Activated naive CD8-positive, alpha-beta T cell treated with anti-CD3 and anti-CD28 coated beads, Interleukin-2, amount 10 ng/mL, durations not matched to agents 7 days and 5 days (primary cell): ENCODE results near the gene JAZF1. TPM values are rescaled to one million over a fixed set of nuclear protein-coding genes. Genes with fewer than 3 reads are reported as not detected.

Experiments
- ATAC-seq: fragments of 150-1000 bp; cut with Tn5 transposase; one replicate; pipeline ENCODE4 v1.10.0; 2021; ENCODE audit warnings: low read depth, moderate library complexity
- POLR2A ChIA-PET: fragments of 350-600 bp; sonication (Branson Sonifier 250); formaldehyde crosslinking; loops from one replicate; lab custom pipeline; 2021; ENCODE audit warnings: antibody characterized with exemption; lab: Charles Lee
- DNase-seq: peaks from one replicate; pipeline ENCODE4 v3.0.0; 2021
- H3K27ac Mint-ChIP-seq: one replicate; pipeline ENCODE4 v1.8.0; 2022; ENCODE audit warnings: mild to moderate bottlenecking, mixed read lengths
- H3K27me3 Mint-ChIP-seq: one replicate; pipeline ENCODE4 v1.8.0; 2022; ENCODE audit warnings: mild to moderate bottlenecking, moderate library complexity, mixed read lengths
- H3K36me3 Mint-ChIP-seq: one replicate; pipeline ENCODE4 v1.8.0; 2021; ENCODE audit warnings: mild to moderate bottlenecking, mixed read lengths
- H3K4me1 Mint-ChIP-seq: one replicate; pipeline ENCODE4 v1.8.0; 2021; ENCODE audit warnings: mixed read lengths
- H3K4me3 Mint-ChIP-seq: one replicate; pipeline ENCODE4 v1.8.0; 2022; ENCODE audit warnings: mild to moderate bottlenecking, moderate library complexity, mixed read lengths
- H3K9me3 Mint-ChIP-seq: one replicate; pipeline ENCODE4 v1.8.0; 2021; ENCODE audit warnings: mixed read lengths
- total RNA-seq, 2 experiments: library from RNA; stranded (reverse); gene quantifications; one replicate each; pipeline ENCODE4 v1.2.3, GENCODE V29; 2021

Gene JAZF1
- total RNA-seq, 2 experiments from 2014 or later, result 4.4 to 4.7 TPM

DNA sequence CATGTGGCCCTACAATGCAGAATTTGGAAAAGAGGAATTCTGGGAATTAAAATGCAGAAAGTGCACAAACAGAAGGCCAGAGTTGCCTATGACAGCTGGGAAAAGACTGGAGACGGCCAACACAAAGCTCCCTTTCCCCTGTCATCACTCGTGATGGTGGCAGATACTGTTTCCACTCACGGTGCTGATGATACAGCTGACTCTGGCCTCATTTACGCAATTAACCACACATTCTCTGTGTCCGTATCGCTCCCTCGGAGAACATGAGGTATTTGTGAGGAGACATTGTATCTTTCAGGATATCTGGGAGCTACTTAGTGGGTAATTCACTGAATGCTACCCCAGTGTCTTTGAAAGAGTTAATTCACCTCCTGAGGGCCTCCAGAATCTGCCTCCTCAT is 267.8 kb downstream of the JAZF1 start:
- POLR2A ChIA-PET, result no interaction called here
- Mint-ChIP-seq H3K4me3 (no peak overlapping the region), H3K36me3 (no peaks in the 10 kb centered on the region), H3K4me1 (no peaks in the 10 kb centered on the region), H3K27me3 (peaks cover 2% of the 10 kb centered on the region), H3K27ac (no peak overlapping the region), H3K9me3 (no peaks in the 10 kb centered on the region)
- DNase-seq (no peak), ATAC-seq (no peak)

DNA sequence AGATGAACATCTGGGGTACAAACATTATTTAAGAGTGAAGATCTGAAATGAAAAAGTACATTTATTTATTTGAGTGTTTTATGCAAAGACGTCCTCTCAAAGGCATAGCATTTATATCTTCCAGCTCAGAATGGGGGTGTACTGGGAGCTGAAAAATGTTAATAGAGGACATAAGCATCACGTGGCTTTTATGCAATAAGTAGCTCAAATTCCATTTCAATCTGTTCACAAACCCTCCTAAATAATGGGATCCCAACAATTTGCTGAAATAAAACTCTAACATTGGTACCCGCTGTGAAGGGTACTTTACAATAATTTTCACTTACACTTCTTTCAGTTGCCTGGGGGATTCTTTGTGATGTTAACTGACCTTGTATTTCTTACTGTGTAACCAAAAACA is 268.7 kb downstream of the JAZF1 start:
- H3K4me3 Mint-ChIP-seq, result no peak overlapping the region
- no peak overlapping the region for H3K27ac Mint-ChIP-seq
- no peak for DNase-seq
- no peak for ATAC-seq
- peaks cover 2% of the 10 kb centered on the region for H3K27me3 Mint-ChIP-seq
- POLR2A ChIA-PET, result no interaction called here
- H3K9me3 Mint-ChIP-seq, result no peaks in the 10 kb centered on the region
- H3K36me3 Mint-ChIP-seq, result no peaks in the 10 kb centered on the region
- no peaks in the 10 kb centered on the region for H3K4me1 Mint-ChIP-seq

DNA sequence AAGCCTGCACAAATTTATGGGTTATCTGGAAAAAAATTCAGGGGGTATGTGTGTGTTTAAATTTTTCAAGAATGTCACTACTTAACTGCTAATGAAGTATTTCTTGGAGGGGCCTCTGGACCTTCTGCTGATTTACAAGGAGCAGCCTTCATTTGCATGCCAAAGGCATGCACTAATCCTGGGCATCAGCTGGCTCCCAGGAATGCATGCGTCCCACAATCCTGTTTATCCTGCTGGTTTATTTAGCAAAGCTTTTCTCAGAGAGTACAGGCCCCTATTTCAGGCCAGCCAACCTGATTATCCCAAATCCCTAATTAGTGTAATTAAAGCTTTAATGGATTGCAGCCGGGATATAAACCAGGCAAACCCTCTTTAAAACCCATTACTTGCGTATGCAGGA is 270.3 kb downstream of the JAZF1 start:
- H3K9me3 Mint-ChIP-seq, result no peaks in the 10 kb centered on the region
- POLR2A ChIA-PET, result no interaction called here
- DNase-seq, result no peak
- no peak for ATAC-seq
- no peak overlapping the region for H3K27ac Mint-ChIP-seq
- H3K4me3 Mint-ChIP-seq, result no peak overlapping the region
- H3K36me3 Mint-ChIP-seq, result no peaks in the 10 kb centered on the region
- peaks cover 5% of the 10 kb centered on the region for H3K27me3 Mint-ChIP-seq
- H3K4me1 Mint-ChIP-seq, result no peaks in the 10 kb centered on the region

DNA sequence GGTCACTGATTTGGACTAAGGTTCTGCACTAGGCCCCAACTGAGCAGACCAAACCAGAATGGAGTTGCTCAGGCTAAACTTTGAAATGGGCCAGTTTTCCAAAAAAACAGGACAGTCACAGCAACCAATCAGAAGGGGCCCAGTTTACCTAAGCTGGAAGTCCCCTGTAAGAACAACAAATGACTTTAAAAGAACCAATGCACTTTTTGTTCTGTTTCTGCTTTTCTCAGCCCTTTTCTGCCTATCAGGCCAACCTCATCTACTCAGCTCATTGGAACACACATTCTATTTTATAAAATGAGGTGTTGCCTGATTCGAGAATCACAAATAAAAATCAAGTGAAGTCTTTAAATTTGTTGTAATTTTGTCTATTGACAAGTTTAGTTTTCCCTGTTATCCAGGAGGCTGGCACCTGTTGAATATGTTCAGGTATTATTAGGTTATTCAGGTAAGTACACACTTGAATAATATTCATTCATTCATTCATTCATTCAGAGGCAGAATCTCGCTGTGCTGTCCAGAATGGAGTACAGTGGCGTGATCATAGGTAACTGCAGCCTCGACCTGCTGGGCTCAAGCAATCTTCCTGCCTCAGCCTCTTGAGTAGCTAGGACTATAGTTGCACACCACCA is 271.9 kb downstream of the JAZF1 start:
- Mint-ChIP-seq H3K36me3 (no peaks in the 10 kb centered on the region), H3K9me3 (no peaks in the 10 kb centered on the region), H3K4me1 (no peaks in the 10 kb centered on the region), H3K27ac (no peak overlapping the region), H3K4me3 (no peak overlapping the region), H3K27me3 (peaks cover 5% of the 10 kb centered on the region)
- no peak for DNase-seq
- ATAC-seq, result no peak
- POLR2A ChIA-PET, result interaction anchor here (0.5 kb wide), 1 partner anchor 699 kb away, joined by 3 read pairs; no protein-coding TSS in a partner anchor

DNA sequence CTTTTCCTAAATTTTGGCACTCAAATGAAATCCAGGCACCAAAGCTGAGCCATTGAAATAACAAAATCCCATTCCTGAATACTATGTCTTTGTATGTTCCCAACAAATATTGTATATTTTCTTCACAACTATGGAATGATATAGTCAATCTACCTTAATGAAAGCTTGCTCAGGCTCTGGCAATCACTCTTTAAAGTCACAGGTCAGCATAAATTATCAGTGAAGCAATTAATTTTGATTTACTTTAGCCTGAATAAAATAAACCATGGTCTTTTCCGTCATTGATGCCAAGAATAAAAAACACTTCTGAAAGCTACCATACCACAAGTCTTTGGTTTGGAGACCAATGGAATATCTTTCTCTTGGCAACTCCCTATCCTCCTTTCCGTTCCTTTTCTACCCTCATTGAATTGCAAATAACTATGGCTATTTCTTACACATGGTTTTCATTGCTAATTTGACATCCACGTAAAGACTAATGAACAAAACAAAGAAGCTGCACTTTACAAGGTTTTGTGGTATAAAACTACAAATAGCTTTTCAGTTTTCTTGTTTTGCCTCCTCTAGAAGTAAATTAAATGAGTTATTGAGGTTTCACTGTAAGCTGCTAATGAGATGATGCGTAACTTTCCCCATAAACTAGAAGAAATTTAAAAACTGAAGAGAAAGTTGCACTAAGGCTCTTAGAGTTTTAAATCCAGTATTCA is 274.1 kb downstream of the JAZF1 start:
- Mint-ChIP-seq H3K9me3 (no peaks in the 10 kb centered on the region), H3K4me1 (peaks cover 4% of the 10 kb centered on the region), H3K36me3 (no peaks in the 10 kb centered on the region), H3K27me3 (peaks cover 6% of the 10 kb centered on the region), H3K27ac (no peak overlapping the region), H3K4me3 (no peak overlapping the region)
- no peak for DNase-seq
- ATAC-seq, result no peak
- POLR2A ChIA-PET, result no interaction called here

DNA sequence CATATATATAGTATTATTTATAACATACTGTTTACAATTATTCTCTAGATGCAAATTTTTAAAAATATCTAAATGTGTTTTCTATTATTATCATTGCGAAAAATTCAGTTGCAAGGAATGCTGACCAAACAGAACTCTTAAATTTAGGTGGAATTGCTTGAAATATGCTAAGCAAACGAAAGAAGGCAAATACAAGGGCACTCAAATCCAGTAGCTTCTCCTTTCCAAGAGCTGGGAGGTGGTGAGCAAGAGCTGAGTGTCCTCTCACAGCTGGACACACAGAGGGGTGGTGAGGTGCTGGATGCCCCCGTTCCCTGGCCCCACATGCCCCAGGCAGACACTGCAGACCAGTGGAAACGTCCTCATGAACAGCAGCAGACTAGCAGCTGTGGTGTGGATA is 274.6 kb downstream of the JAZF1 start:
- Mint-ChIP-seq H3K4me1 (peaks cover 8% of the 10 kb centered on the region), H3K4me3 (no peak overlapping the region), H3K9me3 (no peaks in the 10 kb centered on the region), H3K27me3 (peaks cover 6% of the 10 kb centered on the region), H3K36me3 (no peaks in the 10 kb centered on the region), H3K27ac (no peak overlapping the region)
- no peak for ATAC-seq
- no peak for DNase-seq
- POLR2A ChIA-PET, result no interaction called here

DNA sequence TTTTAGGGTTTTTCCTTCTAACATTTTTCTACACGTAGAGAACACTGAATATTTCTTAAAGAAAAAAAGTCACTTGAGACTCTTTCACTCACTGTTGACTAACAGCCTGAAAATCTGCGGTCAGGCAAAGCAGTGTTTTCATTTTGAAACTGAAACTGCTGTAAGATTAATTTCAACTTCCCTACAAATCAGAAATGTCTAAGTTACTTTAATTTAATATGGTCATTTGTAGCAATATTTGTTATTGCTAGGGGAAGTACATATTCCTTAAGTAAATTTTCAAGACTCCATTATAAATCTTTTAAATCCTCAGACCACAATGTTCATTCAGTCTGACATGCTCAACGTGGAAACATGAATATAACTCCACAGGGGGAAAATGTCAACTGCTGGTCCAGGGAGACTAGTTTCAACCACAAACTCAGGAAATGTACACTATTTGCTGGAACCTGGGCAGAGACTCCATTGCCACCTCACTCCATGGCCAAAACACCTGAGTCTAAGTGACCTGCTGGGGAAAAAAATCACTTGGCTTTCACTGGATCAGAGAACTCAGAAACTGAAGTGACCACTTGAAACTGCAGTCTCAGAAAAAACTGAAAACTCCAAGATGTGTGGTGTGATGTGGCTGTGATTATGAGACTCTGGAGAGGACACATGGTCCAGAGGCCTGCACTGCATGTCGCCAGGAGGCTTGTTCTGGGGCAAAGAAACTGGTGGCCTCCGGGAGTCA is 279.4 kb downstream of the JAZF1 start:
- no peak for DNase-seq
- Mint-ChIP-seq H3K9me3 (no peaks in the 10 kb centered on the region), H3K4me1 (peaks cover 33% of the 10 kb centered on the region), H3K4me3 (peak overlapping the region; percentile 53), H3K27me3 (peaks cover 3% of the 10 kb centered on the region), H3K36me3 (no peaks in the 10 kb centered on the region), H3K27ac (peak overlapping the region; percentile 75)
- POLR2A ChIA-PET, result no interaction called here
- ATAC-seq, result peak; percentile 50

DNA sequence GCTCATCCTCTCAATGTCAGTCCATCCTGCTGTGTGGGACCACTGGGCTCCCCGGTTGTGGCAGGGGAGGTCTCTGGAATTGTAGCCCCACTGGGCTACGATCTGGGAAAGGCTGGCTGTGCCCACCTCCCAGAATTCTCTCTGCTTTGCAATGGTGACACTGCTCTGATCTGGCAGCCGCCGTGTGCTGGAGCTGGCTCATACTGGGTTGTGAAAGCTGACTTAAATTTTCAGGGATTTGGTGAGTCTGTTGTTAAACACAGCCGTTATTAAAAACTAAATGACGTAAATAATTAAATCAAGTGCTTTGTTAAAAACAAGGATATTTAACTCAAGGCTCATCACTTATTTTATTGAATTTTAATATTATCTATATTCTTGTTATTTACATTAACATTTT is 280.6 kb downstream of the JAZF1 start:
- DNase-seq (no peak), ATAC-seq (no peak)
- H3K27ac Mint-ChIP-seq, result peak overlapping the region; percentile 72
- no peaks in the 10 kb centered on the region for H3K36me3 Mint-ChIP-seq
- H3K9me3 Mint-ChIP-seq, result no peaks in the 10 kb centered on the region
- peaks cover 41% of the 10 kb centered on the region for H3K4me1 Mint-ChIP-seq
- H3K27me3 Mint-ChIP-seq, result peaks cover 2% of the 10 kb centered on the region
- POLR2A ChIA-PET, result interaction anchor here (0.6 to 0.7 kb wide), 2 partner anchors 10 to 161 kb away, joined by 3 read pairs; no protein-coding TSS in a partner anchor
- H3K4me3 Mint-ChIP-seq, result no peak overlapping the region

DNA sequence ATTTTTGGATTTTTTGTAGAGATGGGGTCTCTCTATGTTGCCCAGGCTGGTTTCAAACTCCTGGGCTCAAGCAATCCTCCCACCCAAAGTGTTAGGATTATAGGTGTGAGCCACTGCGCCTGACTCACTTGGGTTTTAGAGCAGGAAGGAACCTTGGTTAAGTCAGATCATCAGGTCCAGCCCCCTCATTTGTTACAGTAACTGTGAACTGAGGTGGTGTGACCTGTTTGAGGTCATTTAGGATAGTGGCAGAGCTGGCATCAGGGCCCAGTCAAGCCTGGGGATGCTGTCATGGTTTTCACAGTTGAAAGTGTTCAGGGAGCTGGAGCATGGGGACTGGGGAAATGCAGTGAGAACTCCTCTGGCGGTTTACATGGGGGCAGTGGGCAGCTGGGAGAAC is 281.0 kb downstream of the JAZF1 start:
- no peaks in the 10 kb centered on the region for H3K36me3 Mint-ChIP-seq
- peak; percentile 30 for DNase-seq
- H3K9me3 Mint-ChIP-seq, result no peaks in the 10 kb centered on the region
- H3K4me1 Mint-ChIP-seq, result peaks cover 41% of the 10 kb centered on the region
- POLR2A ChIA-PET, result interaction anchor here (0.6 to 0.7 kb wide), 2 partner anchors 10 to 160 kb away, joined by 3 read pairs; no protein-coding TSS in a partner anchor
- peak; percentile 80 for ATAC-seq
- peak overlapping the region; percentile 72 for H3K27ac Mint-ChIP-seq
- H3K4me3 Mint-ChIP-seq, result peak overlapping the region; percentile 43
- peaks cover 2% of the 10 kb centered on the region for H3K27me3 Mint-ChIP-seq

DNA sequence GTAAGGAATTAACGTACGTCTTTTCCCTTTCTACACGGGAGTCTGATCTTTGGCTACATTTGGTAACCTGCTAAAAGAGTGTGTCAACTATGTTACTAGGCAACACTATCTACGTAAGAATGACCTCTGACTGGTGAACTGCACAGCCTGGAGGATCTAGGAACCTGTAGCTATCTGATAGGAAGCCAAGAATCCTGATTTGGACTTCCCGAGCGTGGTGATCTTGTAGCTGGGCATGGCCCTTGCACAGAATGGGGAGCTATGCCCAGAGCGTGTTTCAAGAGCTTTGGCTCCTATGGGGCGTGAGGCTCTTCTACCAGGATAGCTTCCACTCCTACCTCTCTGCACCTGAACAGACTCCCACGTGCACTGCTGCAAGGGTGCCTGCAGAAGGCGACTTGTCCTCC is 283.2 kb downstream of the JAZF1 start:
- DNase-seq, result no peak
- peaks cover 40% of the 10 kb centered on the region for H3K4me1 Mint-ChIP-seq

DNA sequence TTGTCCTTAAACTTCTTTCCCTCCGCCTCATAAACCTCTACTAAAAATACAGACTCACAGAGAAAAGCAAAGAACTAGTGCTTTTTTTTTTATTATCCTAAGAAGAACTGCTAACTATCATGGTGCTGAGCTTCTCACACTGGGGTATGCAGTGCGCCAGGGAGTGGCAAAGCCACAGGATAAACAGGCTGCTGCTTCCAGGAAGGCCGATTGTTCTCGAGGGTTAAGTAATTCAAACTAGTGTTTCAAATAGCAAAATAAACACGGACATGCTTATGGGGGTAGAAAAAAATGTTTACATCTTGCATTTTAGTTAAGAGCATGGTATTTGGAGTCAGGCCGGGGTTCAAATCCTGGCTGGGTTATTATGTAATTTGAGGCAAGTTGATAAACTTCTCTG is 283.6 kb downstream of the JAZF1 start:
- Mint-ChIP-seq H3K9me3 (no peaks in the 10 kb centered on the region), H3K4me1 (peaks cover 40% of the 10 kb centered on the region), H3K27me3 (no peaks in the 10 kb centered on the region), H3K27ac (no peak overlapping the region), H3K36me3 (no peaks in the 10 kb centered on the region), H3K4me3 (no peak overlapping the region)
- DNase-seq (no peak), ATAC-seq (no peak)
- POLR2A ChIA-PET, result no interaction called here

More for the DNA sequence above, 283.2 kb downstream of the JAZF1 start:
- POLR2A ChIA-PET, result no interaction called here
- no peak for ATAC-seq
- Mint-ChIP-seq H3K9me3 (no peaks in the 10 kb centered on the region), H3K27ac (no peak overlapping the region), H3K4me3 (no peak overlapping the region), H3K36me3 (no peaks in the 10 kb centered on the region), H3K27me3 (no peaks in the 10 kb centered on the region)

DNA sequence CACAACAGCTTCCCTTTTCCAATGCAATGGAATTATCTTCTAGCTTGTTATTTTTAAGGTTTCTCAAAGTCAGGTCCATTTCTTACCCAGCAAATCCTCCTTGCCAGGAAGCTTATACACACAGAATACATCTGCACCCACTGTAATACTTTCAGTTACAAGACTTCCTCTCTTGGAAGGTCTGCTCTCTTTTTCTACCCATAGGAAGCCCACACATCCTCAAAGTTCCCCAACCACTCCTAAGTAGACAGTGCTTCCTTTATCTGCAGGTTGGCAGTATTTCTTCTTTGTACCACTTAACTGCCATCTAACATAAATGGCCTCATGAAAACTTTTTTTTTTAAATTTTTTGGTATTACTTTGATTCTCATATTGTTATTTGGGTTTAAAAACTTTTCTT is 285.0 kb downstream of the JAZF1 start:
- no peaks in the 10 kb centered on the region for H3K9me3 Mint-ChIP-seq
- H3K27me3 Mint-ChIP-seq, result no peaks in the 10 kb centered on the region
- no peak overlapping the region for H3K4me3 Mint-ChIP-seq
- no peaks in the 10 kb centered on the region for H3K36me3 Mint-ChIP-seq
- POLR2A ChIA-PET, result no interaction called here
- peaks cover 31% of the 10 kb centered on the region for H3K4me1 Mint-ChIP-seq
- ATAC-seq, result no peak
- no peak for DNase-seq
- no peak overlapping the region for H3K27ac Mint-ChIP-seq

DNA sequence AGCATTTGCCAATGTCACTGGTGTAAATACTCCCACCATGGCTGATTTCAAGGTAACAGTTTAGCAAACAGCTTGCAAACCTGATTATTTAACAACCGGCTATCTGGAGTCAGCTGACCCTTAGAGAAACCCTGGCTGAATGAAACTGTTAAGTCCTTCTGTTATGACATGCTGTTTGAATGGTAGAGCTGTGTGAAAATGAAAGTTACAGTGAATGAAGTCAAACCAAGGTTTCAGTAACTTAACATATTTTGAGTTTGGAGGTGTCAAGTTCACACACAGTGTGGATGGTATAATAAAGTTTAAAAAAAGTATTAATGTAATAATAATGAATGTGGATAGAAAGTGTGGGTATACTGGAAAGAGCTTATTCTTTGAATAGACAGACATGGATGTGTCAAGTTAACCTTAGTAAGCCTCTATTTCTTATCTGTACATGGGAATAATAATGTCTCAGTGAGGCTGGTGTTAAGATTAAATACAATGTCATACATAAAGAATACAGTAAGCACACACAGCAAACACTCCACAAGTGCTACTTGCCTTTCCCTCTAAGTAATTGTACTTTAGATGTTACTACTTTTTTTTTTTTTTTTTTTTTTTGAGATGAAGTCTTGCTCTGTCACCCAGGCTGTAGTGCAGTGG is 290.3 kb downstream of the JAZF1 start:
- Mint-ChIP-seq H3K4me3 (no peak overlapping the region), H3K9me3 (no peaks in the 10 kb centered on the region), H3K27ac (no peak overlapping the region), H3K27me3 (no peaks in the 10 kb centered on the region), H3K4me1 (peaks cover 6% of the 10 kb centered on the region), H3K36me3 (no peaks in the 10 kb centered on the region)
- POLR2A ChIA-PET, result interaction anchor here (0.6 kb wide), 1 partner anchor 10 kb away, joined by 3 read pairs; no protein-coding TSS in a partner anchor
- no peak for DNase-seq
- ATAC-seq, result peak; percentile 33
